Natural killer cell (primary cell): ENCODE measurements around the gene DUSP19. TPM values are rescaled to one million over a fixed set of nuclear protein-coding genes. Genes with fewer than 3 reads are reported as not detected.
A peak's percentile ranks its signal among the peaks of the same experiment; 100 is the strongest.

Source experiments
- ATAC-seq, 3 donors: fragments of 150-1000 bp in 2 of 3; fragments of 200-7000 bp in 1 of 3; cut with Tn5 transposase; 1 replicate in 1 of 3; 2 replicates in 2 of 3; pipeline ENCODE4 v1.10.0; 2021; ENCODE audit warnings: mild to moderate bottlenecking in 2 of 3, moderate library complexity in 2 of 3
- DNase-seq, 2 donors: peaks; one replicate each; pipeline versions ENCODE4 v3.0.0 to v3.0.0-alpha.2; 2013 to 2021; ENCODE audit warnings: mixed read lengths in 1 of 2
- H3K27ac ChIP-seq: one replicate; pipeline ENCODE4 v1.5.1; 2013; ENCODE audit warnings: mild to moderate bottlenecking, low read length
- H3K27me3 ChIP-seq: one replicate; pipeline ENCODE4 v1.6.1; 2013; ENCODE audit warnings: low read length; ENCODE audit not compliant: control insufficient read depth, insufficient read depth
- H3K36me3 ChIP-seq: one replicate; pipeline ENCODE4 v1.6.1; 2013; ENCODE audit warnings: low read length; ENCODE audit not compliant: control insufficient read depth, insufficient read depth
- H3K4me1 ChIP-seq: one replicate; pipeline ENCODE4 v1.6.1; 2013; ENCODE audit warnings: low read length; ENCODE audit not compliant: control insufficient read depth, insufficient read depth
- H3K4me3 ChIP-seq: one replicate; pipeline ENCODE4 v1.5.1; 2013; ENCODE audit warnings: low read length
- H3K9me3 ChIP-seq: one replicate; pipeline ENCODE4 v1.6.1; 2013; ENCODE audit warnings: low read length; ENCODE audit not compliant: control insufficient read depth, insufficient read depth
- H3K27ac Mint-ChIP-seq, 2 donors: one replicate each; pipeline ENCODE4 v1.8.0; 2022; ENCODE audit warnings: mild to moderate bottlenecking in 2 of 2, mixed read lengths in 2 of 2, moderate library complexity in 1 of 2
- H3K27me3 Mint-ChIP-seq, 2 donors: one replicate each; pipeline ENCODE4 v1.8.0; 2022; ENCODE audit warnings: low read depth in 2 of 2, mixed read lengths in 2 of 2
- H3K36me3 Mint-ChIP-seq: one replicate; pipeline ENCODE4 v1.8.0; 2022; ENCODE audit warnings: mixed read lengths
- H3K4me1 Mint-ChIP-seq, 2 donors: one replicate each; pipeline ENCODE4 v1.8.0; 2022; ENCODE audit warnings: mixed read lengths in 2 of 2
- H3K4me3 Mint-ChIP-seq: one replicate; pipeline ENCODE4 v1.8.0; 2022; ENCODE audit warnings: mild to moderate bottlenecking, moderate library complexity, mixed read lengths
- H3K9me3 Mint-ChIP-seq, 2 donors: one replicate each; pipeline ENCODE4 v1.8.0; 2022; ENCODE audit warnings: mixed read lengths in 2 of 2
- whole genome bisulfite sequencing: methylation state at CpG from one replicate; pipeline ENCODE4 v1.1.7; 2013; ENCODE audit warnings: missing lambda C conversion rate; ENCODE audit not compliant: insufficient coverage; 5-methylcytosine and 5-hydroxymethylcytosine counted together
- intact Hi-C: fragments of 100-400 bp; cut with micrococcal nuclease; formaldehyde crosslinking; loops from one replicate; pipeline ENCODE4 v1.14.2; 2022
- total RNA-seq, 4 donors: library from RNA; stranded (reverse); fragments of 120-200 nt in 1 of 4; gene quantifications; one replicate each; pipeline versions ENCODE4 v1.2.3 to v1.2.4, GENCODE V29; 2013 to 2022
- TF ChIP-seq, protein P1 (sequence below): fragments of 200-600 bp; IDR thresholded peaks from one replicate; pipeline ENCODE4 v1.8.0; 2022; ENCODE audit warnings: antibody characterized with exemption

Gene DUSP19
- total RNA-seq, 3 donors from 2014 or later (not counting 1 experiment from before 2014, with no cell fraction given): 1.0 to 1.1 (median 1.1) TPM

DNA sequence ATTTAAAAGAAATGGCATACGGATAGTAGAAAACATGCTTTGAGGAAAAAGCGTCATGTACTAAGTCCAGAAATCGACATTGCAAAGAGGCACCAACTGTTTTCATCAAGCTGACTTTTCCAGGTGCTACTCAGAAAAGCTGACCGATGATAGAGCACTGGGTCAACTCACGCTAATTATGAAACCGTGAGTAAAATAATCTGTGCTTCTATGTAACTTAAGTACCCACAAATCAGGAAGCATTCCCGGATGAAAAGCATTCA, 45.3 kb downstream of the DUSP19 start:
- Mint-ChIP-seq H3K27me3 (peaks cover 20 to 41% of the 10 kb centered on the region in 2 donors), H3K27ac (peak overlapping the region; percentile 90 to 91), H3K36me3 (no peaks in the 10 kb centered on the region), H3K9me3 (no peaks in the 10 kb centered on the region), H3K4me1 (peaks cover 14 to 26% of the 10 kb centered on the region in 2 donors), H3K4me3 (peak overlapping the region; percentile 95)
- H3K9me3 ChIP-seq: no peaks in the 10 kb centered on the region
- H3K4me3 ChIP-seq: peak overlapping the region; percentile 82
- WGBS: 0% methylated on average over 7 of the region's 7 CpGs
- DNase-seq (no peak), ATAC-seq (peak; percentile 32 to 42 (median 39))
- TF ChIP-seq, protein P1, sequence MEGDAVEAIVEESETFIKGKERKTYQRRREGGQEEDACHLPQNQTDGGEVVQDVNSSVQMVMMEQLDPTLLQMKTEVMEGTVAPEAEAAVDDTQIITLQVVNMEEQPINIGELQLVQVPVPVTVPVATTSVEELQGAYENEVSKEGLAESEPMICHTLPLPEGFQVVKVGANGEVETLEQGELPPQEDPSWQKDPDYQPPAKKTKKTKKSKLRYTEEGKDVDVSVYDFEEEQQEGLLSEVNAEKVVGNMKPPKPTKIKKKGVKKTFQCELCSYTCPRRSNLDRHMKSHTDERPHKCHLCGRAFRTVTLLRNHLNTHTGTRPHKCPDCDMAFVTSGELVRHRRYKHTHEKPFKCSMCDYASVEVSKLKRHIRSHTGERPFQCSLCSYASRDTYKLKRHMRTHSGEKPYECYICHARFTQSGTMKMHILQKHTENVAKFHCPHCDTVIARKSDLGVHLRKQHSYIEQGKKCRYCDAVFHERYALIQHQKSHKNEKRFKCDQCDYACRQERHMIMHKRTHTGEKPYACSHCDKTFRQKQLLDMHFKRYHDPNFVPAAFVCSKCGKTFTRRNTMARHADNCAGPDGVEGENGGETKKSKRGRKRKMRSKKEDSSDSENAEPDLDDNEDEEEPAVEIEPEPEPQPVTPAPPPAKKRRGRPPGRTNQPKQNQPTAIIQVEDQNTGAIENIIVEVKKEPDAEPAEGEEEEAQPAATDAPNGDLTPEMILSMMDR: no peak
- peak overlapping the region; percentile 86 for H3K27ac ChIP-seq
- peaks cover 11% of the 10 kb centered on the region for H3K4me1 ChIP-seq
- intact Hi-C loops: loop anchor here (1.0 to 5.0 kb wide), 3 partner anchors 46 to 407 kb away; partner anchors contain the start of genes DNAJC10, DUSP19 and NCKAP1
- H3K27me3 ChIP-seq: peaks cover under 1% of the 10 kb centered on the region
- peaks cover 1% of the 10 kb centered on the region for H3K36me3 ChIP-seq

- WGBS: under 1% methylated on average over 43 of the region's 43 CpGs
- TF ChIP-seq, protein P1: no peak
- peak within 1 kb of the TSS; percentile 95 for H3K4me3 Mint-ChIP-seq
Measured at GRCh38 chr2:183124222-183124956, 45.8 kb downstream of the DUSP19 start, which contains the start of gene NUP35. Gene NUP35, plus strand, starts transcription at chr2:183124443. Its CDS starts 15 bp downstream, at chr2:183124458.

DNA sequence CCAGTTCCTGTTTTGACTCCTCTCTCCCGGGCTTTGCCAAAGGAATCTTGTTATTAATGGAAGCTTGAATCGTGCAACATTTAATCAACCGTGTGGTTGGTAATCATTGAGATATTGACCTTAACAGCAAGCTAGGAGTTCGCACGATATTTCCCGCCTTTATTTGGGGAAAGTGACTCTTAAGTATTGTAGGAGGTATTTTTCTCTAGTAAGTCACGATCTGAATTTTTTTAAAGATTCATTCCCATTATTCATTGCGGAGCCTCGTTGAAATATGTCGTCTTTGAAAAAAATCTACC, 46.4 kb downstream of the DUSP19 start:
- peak overlapping the region; percentile 90 to 91 for H3K27ac Mint-ChIP-seq
- DNase-seq (no peak), ATAC-seq (no peak)
- H3K9me3 ChIP-seq: no peaks in the 10 kb centered on the region
- H3K36me3 ChIP-seq: peaks cover 2% of the 10 kb centered on the region
- H3K4me3 Mint-ChIP-seq: peak overlapping the region; percentile 95
- H3K36me3 Mint-ChIP-seq: no peaks in the 10 kb centered on the region
- H3K4me1 ChIP-seq: peaks cover 11% of the 10 kb centered on the region
- H3K27ac ChIP-seq: peak overlapping the region; percentile 86
- intact Hi-C loops: loop anchor here (1.0 to 5.0 kb wide), 3 partner anchors 47 to 408 kb away; partner anchors contain the start of genes DNAJC10, DUSP19 and NCKAP1
- peaks cover 15 to 31% of the 10 kb centered on the region in 2 donors for H3K27me3 Mint-ChIP-seq
- peaks cover 15 to 26% of the 10 kb centered on the region in 2 donors for H3K4me1 Mint-ChIP-seq
- no peaks in the 10 kb centered on the region for H3K9me3 Mint-ChIP-seq
- H3K4me3 ChIP-seq: peak overlapping the region; percentile 82
- TF ChIP-seq, protein P1: no peak
- WGBS: 0% methylated on average over 9 of the region's 10 CpGs
- H3K27me3 ChIP-seq: no peaks in the 10 kb centered on the region

More at GRCh38 chr2:183124222-183124956, 45.8 kb downstream of the DUSP19 start, which contains the start of gene NUP35:
- Mint-ChIP-seq H3K36me3 (no peaks in the 10 kb centered on the region), H3K4me1 (peaks cover 15 to 26% of the 10 kb centered on the region in 2 donors), H3K27me3 (peaks cover 18 to 36% of the 10 kb centered on the region in 2 donors), H3K27ac (peak within 1 kb of the TSS; percentile 90 to 91), H3K9me3 (no peaks in the 10 kb centered on the region)
- peak within 1 kb of the TSS; percentile 82 for H3K4me3 ChIP-seq
- no peaks in the 10 kb centered on the region for H3K27me3 ChIP-seq
- intact Hi-C loops: loop anchor here (1.0 to 5.0 kb wide), 3 partner anchors 46 to 407 kb away; partner anchors contain the start of genes DNAJC10, DUSP19 and NCKAP1
- no peaks in the 10 kb centered on the region for H3K9me3 ChIP-seq
- peaks cover 2% of the 10 kb centered on the region for H3K36me3 ChIP-seq
- H3K4me1 ChIP-seq: peaks cover 11% of the 10 kb centered on the region
- ATAC-seq: peak; percentile 92 to 97 (median 96)
- H3K27ac ChIP-seq: peak within 1 kb of the TSS; percentile 86
- DNase-seq: peak; percentile 79 to 92
